Gastroesophageal sphincter (tissue), 3 donors: ENCODE data around the gene LATS2.
"Not testable (repeated sequence)": the region's sequence is repeated elsewhere in the genome, so short reads cannot be mapped to it uniquely, and the experiment has no call there.

Source experiments
- EP300 ChIP-seq: sonication (generic); formaldehyde crosslinking; IDR thresholded peaks from one replicate; pipeline ENCODE4 v1.6.1; 2017; ENCODE audit warnings: antibody characterized with exemption, mild to moderate bottlenecking
- POLR2A ChIP-seq, 2 donors: fragments of 450-650 bp; IDR thresholded peaks; one replicate each; pipeline ENCODE4 v1.6.1; 2017; ENCODE audit warnings: antibody characterized with exemption in 2 of 2, mild to moderate bottlenecking in 2 of 2, moderate library complexity in 1 of 2
- POLR2AphosphoS5 ChIP-seq: sonication (generic); formaldehyde crosslinking; IDR thresholded peaks from one replicate; pipeline ENCODE4 v1.6.1; 2017; ENCODE audit warnings: antibody characterized with exemption
- TF ChIP-seq, protein P1 (sequence below), 4 experiments: fragments of 200-600 bp in 2 of 4; fragments of 450-650 bp in 2 of 4; sonication (generic) in 1 of 4; IDR thresholded peaks; one replicate each; pipeline ENCODE4 v1.5.1; 2017 to 2019; ENCODE audit warnings: antibody characterized with exemption in 4 of 4, mild to moderate bottlenecking in 2 of 4, moderate library complexity in 2 of 4

DNA sequence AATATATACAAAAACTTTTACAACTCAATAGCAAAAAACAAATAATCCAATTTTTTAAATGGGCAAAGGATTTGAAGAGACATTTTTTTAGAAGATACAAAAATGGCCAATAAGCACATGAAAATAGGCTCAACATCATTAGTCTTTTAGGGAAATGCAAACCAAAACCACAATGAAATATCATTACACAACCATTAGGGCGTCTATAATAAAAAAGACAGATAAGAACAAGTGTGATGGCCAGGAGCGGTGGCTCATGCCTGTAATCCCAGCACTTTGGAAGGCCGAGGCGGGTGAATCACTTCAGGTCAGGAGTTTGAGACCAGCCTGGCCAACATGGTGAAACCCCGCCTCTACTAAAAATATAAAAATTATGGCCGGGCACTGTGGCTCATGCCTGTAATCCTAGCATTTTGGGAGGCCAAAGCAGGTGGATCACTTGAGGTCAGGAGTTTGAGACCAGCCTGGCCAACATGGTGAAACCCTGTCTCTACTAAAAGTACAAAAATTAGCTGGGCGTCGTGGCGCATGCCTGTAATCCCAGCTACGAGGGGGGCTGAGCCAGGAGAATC is 104.3 kb downstream of the LATS2 start:
- TF ChIP-seq EP300; POLR2A (IDR thresholded peaks at IDR 0.05); POLR2AphosphoS5: not testable (repeated sequence)
- TF ChIP-seq, protein P1, sequence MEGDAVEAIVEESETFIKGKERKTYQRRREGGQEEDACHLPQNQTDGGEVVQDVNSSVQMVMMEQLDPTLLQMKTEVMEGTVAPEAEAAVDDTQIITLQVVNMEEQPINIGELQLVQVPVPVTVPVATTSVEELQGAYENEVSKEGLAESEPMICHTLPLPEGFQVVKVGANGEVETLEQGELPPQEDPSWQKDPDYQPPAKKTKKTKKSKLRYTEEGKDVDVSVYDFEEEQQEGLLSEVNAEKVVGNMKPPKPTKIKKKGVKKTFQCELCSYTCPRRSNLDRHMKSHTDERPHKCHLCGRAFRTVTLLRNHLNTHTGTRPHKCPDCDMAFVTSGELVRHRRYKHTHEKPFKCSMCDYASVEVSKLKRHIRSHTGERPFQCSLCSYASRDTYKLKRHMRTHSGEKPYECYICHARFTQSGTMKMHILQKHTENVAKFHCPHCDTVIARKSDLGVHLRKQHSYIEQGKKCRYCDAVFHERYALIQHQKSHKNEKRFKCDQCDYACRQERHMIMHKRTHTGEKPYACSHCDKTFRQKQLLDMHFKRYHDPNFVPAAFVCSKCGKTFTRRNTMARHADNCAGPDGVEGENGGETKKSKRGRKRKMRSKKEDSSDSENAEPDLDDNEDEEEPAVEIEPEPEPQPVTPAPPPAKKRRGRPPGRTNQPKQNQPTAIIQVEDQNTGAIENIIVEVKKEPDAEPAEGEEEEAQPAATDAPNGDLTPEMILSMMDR (IDR thresholded peaks at IDR 0.05): not testable (repeated sequence)
